ENCODE measurements around the gene UBE2F. TPM values are rescaled to one million over a fixed set of nuclear protein-coding genes. Genes with fewer than 3 reads are reported as not detected.
"Not testable (repeated sequence)": the region's sequence is repeated elsewhere in the genome, so short reads cannot be mapped to it uniquely, and the experiment has no call there.

Gene UBE2F
- total RNA-seq, 1 donor, result 49.8 TPM

GRCh38 chr2:237978058-237978712 lies 11.4 kb downstream of the UBE2F start:
- DNase-seq (ENCODE audit: low read depth), result peak; percentile 61
- no peak overlapping the region for H3K4me3 ChIP-seq (ENCODE audit: low read depth, low read length)
- TF ChIP-seq CTCF (IDR thresholded peaks at IDR 0.05; ENCODE audit: insufficient read depth, low read length), result no peak

GRCh38 chr2:237979331-237979730 lies 12.5 kb downstream of the UBE2F start:
- no peak for TF ChIP-seq CTCF (IDR thresholded peaks at IDR 0.05; ENCODE audit: insufficient read depth, low read length)
- no peak for DNase-seq (ENCODE audit: low read depth)
- no peak overlapping the region for H3K4me3 ChIP-seq (ENCODE audit: low read depth, low read length)

GRCh38 chr2:237980087-237980486 lies 13.3 kb downstream of the UBE2F start:
- no peak for TF ChIP-seq CTCF (IDR thresholded peaks at IDR 0.05; ENCODE audit: insufficient read depth, low read length)
- DNase-seq (ENCODE audit: low read depth), result no peak
- H3K4me3 ChIP-seq (ENCODE audit: low read depth, low read length), result no peak overlapping the region

GRCh38 chr2:237980751-237981150 lies 13.9 kb downstream of the UBE2F start:
- TF ChIP-seq CTCF (IDR thresholded peaks at IDR 0.05; ENCODE audit: insufficient read depth, low read length), result no peak
- H3K4me3 ChIP-seq (ENCODE audit: low read depth, low read length), result no peak overlapping the region
- no peak for DNase-seq (ENCODE audit: low read depth)

- not testable (repeated sequence) for DNase-seq (ENCODE audit: low read depth)
Measured at GRCh38 chr2:237981621-237982020, 14.8 kb downstream of the UBE2F start.

GRCh38 chr2:237982039-237982725 lies 15.4 kb downstream of the UBE2F start:
- no peak overlapping the region for H3K4me3 ChIP-seq (ENCODE audit: low read depth, low read length)
- no peak for TF ChIP-seq CTCF (IDR thresholded peaks at IDR 0.05; ENCODE audit: insufficient read depth, low read length)
- DNase-seq (ENCODE audit: low read depth), result no peak

More at GRCh38 chr2:237981621-237982020, 14.8 kb downstream of the UBE2F start:
- not testable (repeated sequence) for H3K4me3 ChIP-seq (ENCODE audit: low read depth, low read length)

GRCh38 chr2:237983922-237984321 lies 17.1 kb downstream of the UBE2F start:
- DNase-seq (ENCODE audit: low read depth), result no peak
- TF ChIP-seq CTCF (IDR thresholded peaks at IDR 0.05; ENCODE audit: insufficient read depth, low read length), result no peak
- no peak overlapping the region for H3K4me3 ChIP-seq (ENCODE audit: low read depth, low read length)
